ENCODE measurements around the gene GPR176.

- no peak for TF ChIP-seq CTCF (tag by site-specific recombination; IDR thresholded peaks at IDR 0.05)
- no peak for TF ChIP-seq ZBTB7A (tag by site-specific recombination; IDR thresholded peaks at IDR 0.05; ENCODE audit: low read depth)
- TF ChIP-seq ZFP3 (tag by site-specific recombination; IDR thresholded peaks at IDR 0.05; ENCODE audit: low read depth) = no peak
- TF ChIP-seq ZNF24 (tag by site-specific recombination; IDR thresholded peaks at IDR 0.05) = no peak
- TF ChIP-seq REPIN1 (tag by site-specific recombination; IDR thresholded peaks at IDR 0.05; ENCODE audit: low read depth) = no peak
- no peak for TF ChIP-seq ZNF16 (tag by site-specific recombination; IDR thresholded peaks at IDR 0.05; ENCODE audit: low read depth)
- TF ChIP-seq REST (tag by site-specific recombination; IDR thresholded peaks at IDR 0.05) = no peak
- no peak for TF ChIP-seq ZEB2 (tag by site-specific recombination; IDR thresholded peaks at IDR 0.05)
- TF ChIP-seq ZNF521 (tag by site-specific recombination; IDR thresholded peaks at IDR 0.05) = no peak
- TF ChIP-seq TCF7L2 (IDR thresholded peaks at IDR 0.05; ENCODE audit: borderline replicate concordance, low read depth, low read length) = no peak
- TF ChIP-seq ZBTB8A (tag by site-specific recombination; IDR thresholded peaks at IDR 0.05) = no peak
- no peak for TF ChIP-seq FEZF1 (tag by site-specific recombination; IDR thresholded peaks at IDR 0.05)
- TF ChIP-seq ZBTB1 (tag by site-specific recombination; IDR thresholded peaks at IDR 0.05) = no peak
- no peak for TF ChIP-seq ZNF362 (tag by site-specific recombination; IDR thresholded peaks at IDR 0.05)
Measured at GRCh38 chr15:39794954-39795353, 125.1 kb downstream of the GPR176 start.
